GM19328 (cell line): ENCODE measurements around the gene EEF1E1.
A peak's percentile ranks its signal among the peaks of the same experiment; 100 is the strongest.

Experiments
- ATAC-seq: cut with Tn5 transposase; IDR thresholded peaks from one replicate; pipeline ENCODE4 v1.9.1; 2021; ENCODE audit warnings: mild to moderate bottlenecking, moderate library complexity; ENCODE audit not compliant: unreplicated experiment

Gene EEF1E1

DNA sequence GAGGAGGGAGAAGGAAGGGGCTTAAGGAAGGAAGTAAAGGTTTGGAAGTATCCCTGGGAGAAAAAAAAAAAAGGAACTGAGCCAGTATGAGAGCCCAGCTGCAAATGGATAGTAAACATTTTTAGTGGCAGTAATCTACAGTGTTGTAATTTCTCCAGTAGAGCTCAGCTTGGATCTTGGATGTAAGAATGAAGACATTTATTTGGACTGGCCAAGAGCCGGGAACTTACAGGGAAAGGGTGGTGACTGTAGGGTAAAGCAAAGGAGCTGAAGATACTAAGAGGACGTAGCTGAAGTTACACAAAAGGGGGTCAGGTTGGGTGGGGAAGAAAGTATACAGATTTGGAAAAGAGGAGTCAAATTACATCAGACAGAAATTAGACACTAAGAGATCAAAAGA, 13.5 kb downstream of the EEF1E1 start:
- ATAC-seq, result no peak

DNA sequence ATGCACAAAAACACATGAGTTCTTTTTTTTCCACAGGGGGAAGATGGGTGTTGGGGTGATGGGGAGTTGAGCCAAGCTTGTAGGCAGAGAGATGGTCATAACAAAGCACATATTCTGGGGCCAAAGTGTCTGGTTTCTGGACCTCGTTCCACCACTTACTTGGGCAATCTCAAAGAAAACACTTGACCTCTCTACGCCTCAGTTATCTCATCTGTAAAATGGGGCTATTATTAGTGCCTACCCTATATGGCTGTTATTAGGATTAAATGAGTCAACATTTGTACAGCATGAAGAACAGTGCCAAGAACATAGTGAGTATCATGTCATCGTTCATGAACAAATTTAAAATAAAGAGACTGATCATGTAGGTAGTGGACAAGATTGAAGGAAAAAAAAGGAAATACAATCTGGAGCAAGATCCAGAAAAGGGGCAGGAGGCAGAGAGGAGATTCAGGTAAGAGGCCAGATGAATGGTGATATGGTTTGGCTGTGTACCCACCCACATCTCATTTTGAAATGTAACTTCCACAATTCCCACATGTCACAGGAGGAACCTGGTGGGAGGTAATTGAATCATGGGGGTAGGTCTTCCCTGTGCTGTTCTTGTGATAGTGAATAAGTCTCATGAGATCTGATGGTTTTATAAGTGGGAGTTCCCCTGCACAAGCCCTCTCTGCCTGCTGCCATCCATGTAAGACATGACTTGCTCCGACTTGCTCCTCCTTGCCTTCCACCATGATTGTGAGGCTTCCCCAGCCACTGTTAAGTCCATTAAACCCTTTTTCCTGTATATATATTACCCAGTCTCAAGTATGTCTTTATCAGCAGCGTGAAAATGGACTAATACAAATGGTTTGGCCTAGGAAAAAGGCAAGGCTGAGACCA, 14.2 kb downstream of the EEF1E1 start:
- no peak for ATAC-seq

DNA sequence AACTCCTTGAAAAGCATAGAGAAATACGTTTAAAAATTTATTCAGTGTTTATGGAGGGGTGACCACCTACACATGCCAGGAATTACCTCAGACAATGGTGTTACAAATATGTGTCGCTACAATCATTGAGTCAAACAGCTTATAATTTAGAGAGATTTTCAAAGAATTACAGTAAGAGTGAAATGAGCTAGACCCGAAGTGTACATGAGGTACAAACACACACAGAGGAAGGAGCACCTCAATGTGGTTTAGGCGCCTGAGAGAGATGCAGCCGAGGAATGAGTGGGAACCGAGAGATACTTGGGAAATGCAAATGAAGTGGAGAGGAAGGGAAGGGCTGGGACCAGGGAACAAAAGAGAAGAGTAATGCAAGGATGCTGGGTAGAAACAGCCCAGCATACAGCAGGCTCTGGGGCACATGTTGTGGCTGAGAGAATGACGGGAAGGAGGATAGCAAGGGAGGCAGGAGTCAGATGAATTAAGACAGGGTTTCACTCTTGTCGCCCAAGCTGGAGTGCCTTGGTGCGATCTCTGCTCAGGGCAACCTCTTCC, 15.5 kb downstream of the EEF1E1 start:
- no peak for ATAC-seq

DNA sequence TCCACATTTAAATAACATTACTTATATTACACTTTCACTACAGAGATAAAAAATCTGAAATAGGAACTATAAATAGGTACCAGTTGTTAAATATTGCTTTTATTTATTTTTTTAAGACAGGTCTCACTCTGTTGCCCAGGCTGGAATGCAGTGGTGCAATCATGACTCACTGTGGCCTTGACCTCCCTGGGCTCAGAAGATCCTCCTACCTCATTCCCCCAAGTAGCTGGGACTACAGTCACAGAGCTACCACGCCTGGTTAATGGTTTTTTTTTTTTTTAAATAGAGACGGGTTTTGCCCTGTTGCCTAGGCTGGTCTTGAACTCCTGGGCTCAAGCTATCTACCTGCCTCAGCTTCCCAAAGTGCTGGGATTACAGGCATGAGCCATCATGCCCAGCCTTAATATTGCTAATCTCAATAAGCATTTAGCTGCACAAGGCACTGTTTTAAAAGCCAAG, 17.3 kb downstream of the EEF1E1 start:
- ATAC-seq, result no peak

DNA sequence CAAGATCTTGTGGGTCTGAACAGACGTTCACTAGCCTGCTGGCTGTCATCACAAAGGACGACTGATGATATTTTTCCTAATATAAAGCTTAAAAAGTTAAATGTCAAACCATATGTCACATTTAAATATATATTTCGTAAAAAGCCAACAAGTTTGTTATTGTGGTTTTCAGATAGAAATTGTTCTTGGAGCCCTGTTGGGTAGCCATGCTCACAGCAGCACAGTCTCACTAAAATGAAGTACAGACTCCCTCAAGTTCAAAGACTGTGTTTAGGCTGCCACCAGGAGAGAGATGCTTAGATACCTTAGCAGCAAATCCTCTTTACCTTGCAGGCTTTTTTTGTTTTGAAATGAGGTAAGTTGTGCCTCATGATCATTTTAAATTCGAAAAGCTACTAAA, 17.8 kb downstream of the EEF1E1 start:
- no peak for ATAC-seq

DNA sequence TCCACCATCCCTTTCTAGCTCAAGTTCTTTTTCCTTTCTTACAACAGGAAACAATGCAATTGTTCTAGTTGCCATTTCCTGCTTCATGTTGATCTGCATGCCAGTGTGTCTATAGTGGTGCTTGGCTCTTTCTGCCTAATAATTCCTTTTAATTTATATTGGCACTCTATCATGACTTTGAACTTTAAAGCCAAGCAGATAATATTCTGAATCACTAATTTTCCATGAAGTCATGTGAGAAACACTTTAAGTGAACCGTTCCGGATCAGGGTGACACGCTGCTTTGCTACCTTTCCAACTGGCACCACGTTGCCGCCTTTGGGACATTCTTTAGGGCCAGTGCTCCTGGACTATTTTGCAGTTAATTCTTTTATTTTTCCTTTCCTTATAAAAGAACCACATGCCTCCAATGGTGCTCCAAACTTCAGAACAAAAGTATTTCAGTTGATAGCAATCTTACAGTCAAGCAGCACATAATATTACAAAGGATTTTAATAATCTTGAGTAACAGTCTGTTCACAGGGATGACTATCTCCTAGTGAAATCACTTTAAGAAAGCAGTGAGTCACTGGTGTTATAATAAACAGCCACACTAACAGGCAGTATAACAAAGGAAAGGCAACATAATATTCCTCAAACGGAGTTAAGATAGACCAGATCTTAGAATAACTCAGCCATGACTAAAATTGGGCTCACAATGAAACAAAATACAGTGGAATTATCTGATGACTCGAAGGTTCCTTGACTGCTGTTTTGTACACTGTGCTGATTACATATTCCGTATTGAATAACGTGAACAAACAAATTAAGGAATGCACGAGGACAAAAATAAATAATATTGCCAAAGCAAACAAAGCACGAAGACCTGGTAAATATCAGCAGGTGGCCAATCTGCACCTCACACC, 19.1 kb downstream of the EEF1E1 start:
- no peak for ATAC-seq

DNA sequence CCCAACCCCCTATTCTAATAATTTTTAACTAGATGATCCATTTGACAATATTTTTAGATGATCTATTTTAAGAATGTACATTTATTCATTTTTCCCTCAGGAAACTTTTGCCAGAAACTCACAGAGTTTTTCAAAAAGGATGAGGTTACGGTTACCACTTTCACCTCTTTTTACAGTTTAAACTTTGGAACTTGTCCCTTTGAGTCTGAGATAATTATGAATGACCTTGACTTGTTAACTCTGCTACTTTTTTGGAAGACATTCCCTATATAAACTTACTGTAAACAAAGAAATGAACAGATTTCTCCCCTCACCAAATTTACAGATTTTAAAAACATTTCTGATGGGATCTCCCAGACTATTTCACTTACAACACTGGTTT, 19.8 kb downstream of the EEF1E1 start:
- no peak for ATAC-seq

DNA sequence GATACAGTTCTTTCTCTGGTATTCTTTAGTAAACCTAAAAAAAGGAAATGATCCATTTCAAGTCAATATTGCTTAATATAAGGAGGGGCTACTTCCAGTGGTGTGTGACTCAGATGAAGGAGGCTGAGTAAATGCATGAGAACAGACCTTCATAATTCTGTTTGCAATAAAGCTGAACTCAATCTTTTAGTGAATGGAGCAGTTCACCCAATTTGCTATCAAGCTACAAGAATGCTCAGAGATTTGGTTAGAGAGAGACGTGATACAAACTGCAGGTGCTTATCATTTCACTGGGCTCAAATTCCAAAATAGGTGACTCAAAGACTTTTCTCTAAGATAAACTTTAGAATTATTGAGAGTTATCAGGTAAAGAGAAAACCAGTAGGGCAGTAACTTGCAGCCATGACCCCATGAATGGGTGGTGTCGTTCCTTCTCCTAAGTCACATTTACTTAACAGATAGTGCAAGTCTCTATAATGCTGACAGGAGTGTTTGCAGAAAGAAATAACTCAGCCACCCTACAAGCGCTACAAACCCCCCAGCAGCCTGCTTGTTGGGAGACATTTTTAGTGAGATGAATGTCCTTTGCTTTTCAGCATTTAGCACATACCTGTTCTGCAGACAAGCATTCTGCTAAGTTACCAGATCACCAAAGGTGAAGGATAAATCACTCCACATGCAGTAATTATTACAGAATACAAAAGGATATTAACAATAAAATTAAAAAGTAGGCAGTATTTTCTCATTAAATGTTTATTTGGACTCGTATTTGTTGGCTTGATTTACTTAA, 21.8 kb downstream of the EEF1E1 start:
- no peak for ATAC-seq

DNA sequence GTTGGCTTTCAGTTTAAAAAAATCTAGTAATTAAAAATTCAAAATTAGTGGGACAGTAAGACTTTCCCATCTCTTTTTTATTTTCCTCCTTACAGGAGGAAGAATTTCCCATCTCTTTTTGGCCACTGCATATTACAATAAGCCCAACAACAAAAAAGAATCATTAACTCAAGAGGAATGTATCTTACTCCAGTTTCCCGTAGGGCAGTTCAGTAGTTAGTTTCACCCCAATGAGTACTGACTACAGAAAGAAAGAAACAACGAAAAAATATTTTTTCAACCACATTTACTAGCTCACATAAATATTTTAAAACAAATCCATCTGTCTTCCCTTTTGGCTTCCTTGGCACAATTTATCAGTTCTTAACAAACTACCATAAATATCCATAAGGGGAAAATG, 23.2 kb downstream of the EEF1E1 start:
- ATAC-seq, result no peak

DNA sequence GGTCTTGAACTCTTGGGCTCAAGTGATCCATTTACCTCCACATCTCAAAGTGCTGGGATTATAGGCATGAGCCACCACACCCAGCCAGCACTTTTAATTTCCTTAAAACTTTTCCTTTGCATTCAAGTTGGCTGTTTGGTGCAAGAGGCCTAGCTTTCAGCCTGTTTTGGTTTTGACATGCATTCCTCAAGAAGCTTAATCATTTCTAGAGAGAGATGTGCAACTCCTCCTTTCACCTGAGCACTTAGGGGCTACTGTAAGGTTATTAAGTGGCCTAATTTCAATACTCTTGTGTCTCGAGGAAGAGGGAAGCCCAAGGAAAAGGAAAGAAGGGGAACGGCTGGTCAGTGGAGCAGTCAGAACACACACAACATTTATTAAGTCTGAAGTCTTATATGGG, 24.4 kb downstream of the EEF1E1 start:
- ATAC-seq, result no peak

DNA sequence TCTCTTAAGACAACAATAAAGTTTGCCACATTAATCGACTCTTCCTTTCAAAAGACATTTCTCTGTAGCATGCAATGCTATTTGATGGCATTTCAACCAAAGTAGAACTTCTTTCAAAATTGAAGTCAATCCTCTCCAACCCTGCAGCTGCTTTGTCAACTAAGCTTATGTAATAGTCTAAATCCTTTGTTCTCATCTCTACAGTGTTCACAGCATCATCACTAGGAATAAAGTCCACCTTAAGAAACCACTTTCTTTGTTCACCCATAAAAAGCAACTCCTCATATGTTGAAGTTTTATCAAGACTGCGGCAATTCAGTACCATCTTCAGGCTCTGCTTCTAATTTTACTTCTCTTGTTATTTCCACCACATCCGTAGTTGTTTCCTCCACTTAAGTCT, 26.6 kb downstream of the EEF1E1 start:
- no peak for ATAC-seq

DNA sequence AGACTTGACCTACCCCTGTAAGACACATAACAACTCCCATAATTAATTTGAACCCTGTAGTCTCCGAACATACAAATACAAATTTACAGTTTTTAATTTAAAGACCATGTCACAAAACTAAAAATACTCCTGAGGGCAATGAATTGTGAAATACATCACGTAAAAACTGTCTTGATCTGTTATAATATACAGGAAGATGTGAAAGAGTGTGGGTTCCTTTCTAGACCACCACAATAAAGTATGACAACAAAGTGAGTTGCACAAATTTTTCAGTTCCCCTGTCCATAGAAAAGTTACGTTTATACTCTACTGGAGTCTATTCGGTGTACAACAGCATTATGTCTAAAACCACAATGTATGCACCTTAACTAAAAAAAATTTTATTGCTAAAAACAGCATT, 27.2 kb downstream of the EEF1E1 start:
- no peak for ATAC-seq

DNA sequence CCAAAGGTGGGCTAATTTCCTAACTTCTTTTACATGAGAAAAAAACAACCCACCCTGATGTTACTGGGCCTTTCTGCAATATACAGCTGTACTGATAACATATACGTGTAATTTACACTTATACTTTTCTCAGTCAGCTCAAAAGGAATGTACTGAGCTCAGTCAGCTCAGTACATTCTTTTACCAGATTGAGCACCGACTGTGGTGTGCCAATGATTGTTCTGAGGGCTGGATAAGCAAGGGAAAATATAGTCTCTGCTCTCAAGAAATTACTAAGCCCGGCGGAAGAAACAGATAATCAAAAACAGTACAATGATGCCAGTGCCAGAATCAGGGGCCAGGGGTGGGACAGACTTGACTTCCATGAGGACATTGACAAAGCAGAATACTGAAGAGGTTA, 28.1 kb downstream of the EEF1E1 start:
- no peak for ATAC-seq

DNA sequence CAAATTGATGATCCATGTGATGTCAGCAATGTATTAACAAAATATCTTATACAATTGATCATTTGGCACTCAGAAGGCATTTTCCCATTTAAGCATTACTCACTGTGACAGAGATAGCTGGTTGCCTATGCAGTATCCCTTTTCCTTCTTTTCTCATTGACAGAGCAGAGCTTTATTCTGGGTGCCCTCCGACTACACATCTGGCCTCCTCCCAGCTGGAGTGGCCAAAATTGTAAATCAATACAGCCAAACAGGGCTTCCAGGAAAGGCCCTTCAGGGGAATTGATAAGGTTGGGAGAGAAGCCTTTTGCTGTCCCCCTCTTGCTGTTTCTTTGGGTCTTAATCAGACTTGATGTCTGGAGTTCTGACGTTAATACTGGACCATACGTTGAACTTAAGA, 28.6 kb downstream of the EEF1E1 start:
- no peak for ATAC-seq

DNA sequence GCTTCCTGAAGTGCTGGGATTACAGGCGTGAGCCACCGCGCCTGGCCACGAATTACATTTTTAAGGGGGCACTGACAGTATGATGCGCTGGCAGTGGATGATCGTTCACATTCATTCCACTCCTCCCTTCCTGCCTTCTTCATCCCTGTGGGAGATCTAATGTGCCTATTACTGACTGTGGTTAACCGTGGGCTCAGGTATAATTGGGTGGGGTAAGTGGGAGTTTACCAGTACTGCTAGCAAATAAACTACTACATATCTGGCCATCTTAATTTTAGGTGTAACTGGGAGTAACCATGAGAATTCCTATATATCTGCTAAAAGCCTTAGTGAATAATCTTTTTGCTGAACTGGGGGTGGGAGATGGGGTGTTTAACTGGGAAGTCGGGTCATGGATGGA, 31.6 kb downstream of the EEF1E1 start:
- ATAC-seq, result no peak

DNA sequence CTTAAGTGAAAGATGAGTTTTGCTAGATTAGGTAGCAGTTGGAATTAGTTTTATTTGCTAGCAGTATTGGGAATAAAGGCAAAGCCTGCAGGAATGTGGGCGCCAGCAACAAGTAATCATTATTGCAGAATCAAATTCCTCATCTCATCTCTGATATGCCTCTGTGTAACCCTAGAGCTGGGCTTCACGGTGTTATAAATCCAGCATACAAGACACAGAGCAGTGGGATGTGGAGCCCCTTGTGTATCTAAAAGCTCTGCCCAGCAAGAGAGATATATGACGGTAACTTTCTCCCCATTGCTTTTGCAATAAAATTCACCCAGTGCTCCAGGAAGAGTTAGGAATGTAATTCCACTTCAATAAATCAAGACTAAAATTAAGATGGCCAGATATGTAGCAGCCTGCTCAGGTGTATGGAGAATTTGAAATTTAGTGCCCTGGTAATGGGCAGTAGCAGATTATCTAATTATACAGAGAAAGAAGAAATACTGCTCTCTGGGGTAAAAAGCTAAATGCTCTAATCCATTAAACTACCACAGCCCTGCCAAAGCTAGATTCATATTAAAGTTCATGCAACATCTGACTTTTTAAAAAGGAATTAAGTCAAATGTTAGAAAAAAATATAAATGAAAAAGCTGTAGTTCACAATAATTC, 32.6 kb downstream of the EEF1E1 start:
- no peak for ATAC-seq

DNA sequence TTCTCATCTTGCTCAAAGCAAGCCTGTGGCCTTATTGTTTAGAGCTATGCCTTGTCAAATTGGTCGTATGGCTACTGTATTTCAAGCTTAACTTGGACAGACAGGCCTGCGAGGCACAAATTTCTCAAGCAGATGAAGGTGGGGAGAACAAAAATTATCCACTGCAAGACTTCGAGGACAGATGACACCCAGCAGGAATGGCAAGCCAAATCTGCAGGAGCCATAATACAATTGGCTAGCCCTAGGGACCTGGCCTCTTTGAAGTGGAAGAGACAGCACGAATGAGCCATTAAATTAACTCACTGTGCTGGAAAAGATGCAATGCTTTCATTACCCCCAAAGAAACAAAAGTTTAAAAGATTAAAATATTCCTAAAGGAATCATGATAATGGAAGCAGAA, 33.2 kb downstream of the EEF1E1 start:
- no peak for ATAC-seq

DNA sequence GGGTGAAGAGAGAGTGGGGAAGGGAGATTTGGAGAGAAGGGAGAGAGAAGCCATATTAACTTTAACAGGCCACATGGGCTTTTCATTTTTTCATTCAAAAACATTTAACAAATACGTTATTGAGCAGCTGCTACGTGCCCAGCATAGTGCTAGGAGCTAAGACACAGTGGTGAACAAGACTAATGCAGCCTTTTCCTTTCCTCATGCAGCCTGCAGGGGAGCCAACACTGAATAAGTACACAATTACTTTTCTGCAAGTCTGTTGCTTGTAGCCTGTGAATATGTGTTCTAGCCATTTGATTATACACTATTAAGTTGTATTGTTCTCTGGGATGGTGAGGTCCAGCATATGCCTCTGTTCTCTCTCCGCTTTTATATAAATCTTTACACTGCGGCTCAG, 36.2 kb downstream of the EEF1E1 start:
- no peak for ATAC-seq

DNA sequence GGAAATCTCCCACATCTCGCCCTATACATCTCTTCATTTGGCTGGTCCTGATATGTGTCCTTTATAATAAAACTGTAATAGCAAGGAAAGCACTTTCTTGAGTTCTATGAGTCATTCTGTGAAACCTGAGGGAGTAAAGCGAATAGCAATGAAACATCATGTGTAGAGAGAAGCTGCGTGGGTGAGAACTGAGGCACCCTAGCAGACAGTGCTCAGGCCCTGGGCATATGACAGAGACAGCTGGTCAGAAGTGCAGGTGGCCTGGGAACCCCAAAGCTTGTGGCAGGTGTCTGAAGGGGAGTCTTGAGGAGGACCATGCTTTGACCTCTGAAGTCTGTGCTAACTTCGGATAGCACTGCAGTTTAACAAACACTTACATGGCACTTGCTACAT, 36.8 kb downstream of the EEF1E1 start:
- peak; percentile 46 for ATAC-seq
